Measurements from ENCODE around the gene ATP6V0A1. TPM values are rescaled to one million over a fixed set of nuclear protein-coding genes. Genes with fewer than 3 reads are reported as not detected.

Gene ATP6V0A1
- polyA plus RNA-seq, 1 donor, result 27.6 TPM

DNA sequence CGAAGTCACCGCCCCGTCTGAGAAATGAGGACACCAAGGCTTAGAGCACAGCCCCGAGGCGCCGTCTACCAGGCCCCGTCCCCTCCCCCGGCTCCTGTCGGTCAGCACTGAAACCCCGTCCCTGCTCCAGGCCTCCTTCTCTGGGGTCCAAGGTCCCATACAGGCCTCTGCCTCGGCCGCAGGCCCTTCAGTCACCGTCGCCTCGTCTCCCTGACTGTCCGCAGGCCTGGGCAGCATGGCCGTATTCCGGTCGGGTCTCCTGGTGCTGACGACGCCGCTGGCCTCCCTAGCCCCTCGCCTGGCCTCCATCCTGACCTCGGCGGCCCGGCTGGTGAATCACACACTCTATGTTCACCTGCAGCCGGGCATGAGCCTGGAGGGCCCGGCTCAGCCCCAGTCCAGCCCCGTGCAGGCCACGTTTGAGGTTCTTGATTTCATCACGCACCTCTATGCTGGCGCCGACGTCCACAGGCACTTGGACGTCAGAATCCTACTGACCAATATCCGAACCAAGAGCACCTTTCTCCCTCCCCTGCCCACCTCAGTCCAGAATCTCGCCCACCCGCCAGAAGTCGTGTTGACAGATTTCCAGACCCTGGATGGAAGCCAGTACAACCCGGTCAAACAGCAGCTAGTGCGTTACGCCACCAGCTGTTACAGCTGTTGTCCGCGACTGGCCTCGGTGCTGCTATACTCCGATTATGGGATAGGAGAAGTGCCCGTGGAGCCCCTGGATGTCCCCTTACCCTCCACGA lies 103.9 kb downstream of the ATP6V0A1 start:
- DNase-seq (ENCODE audit: low read depth), result no peak

DNA sequence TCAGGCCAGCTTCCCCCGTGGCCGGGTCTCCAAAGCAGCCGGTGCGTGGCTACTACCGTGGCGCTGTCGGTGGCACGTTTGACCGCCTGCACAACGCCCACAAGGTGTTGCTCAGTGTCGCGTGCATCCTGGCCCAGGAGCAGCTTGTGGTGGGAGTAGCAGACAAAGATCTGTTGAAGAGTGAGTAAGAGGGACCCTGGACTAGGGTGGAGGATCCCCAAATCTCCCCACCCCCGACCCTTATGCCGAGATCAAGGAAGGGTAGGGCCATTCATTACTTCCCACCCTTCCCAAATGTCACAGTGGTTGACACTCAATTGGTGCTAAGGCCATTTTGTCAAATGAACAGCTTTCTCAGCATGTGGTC lies 104.4 kb downstream of the ATP6V0A1 start:
- no peak for DNase-seq (ENCODE audit: low read depth)

DNA sequence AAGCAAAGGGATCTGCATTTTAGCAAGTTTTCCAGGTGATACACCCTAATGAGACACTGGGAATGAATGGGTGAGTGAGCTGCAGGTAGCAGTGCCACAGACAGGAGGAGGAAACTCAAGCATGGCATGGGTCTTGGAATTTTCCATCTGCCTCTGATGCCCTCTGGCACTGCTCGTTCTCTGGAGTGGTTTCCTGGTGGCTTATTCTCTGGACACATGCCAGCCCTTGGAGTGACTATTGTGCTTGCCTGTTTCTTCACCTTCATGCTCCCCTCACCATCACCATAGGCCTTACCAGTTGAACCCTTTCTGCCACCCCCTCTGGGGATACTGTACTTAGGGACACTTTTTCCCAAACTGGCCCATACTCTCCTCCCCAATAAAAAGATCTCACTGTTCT lies 104.9 kb downstream of the ATP6V0A1 start:
- no peak for DNase-seq (ENCODE audit: low read depth)

DNA sequence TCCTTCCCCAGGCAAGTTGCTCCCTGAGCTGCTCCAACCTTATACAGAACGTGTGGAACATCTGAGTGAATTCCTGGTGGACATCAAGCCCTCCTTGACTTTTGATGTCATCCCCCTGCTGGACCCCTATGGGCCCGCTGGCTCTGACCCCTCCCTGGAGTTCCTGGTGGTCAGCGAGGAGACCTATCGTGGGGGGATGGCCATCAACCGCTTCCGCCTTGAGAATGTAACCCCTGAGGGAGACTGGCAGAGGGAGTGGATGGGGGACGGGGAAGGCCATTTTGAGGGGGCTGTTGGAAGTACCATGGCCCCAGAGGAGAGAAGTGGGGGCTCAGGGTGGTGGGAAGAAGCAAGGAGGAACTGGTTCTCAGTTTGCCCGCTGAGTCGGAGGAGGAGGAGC lies 105.3 kb downstream of the ATP6V0A1 start:
- DNase-seq (ENCODE audit: low read depth), result no peak

- no peak for DNase-seq (ENCODE audit: low read depth)
Measured at GRCh38 chr17:42564815-42565522, 106.3 kb downstream of the ATP6V0A1 start.

- DNase-seq (ENCODE audit: low read depth), result no peak
Measured at GRCh38 chr17:42565523-42566214, 107.0 kb downstream of the ATP6V0A1 start.

DNA sequence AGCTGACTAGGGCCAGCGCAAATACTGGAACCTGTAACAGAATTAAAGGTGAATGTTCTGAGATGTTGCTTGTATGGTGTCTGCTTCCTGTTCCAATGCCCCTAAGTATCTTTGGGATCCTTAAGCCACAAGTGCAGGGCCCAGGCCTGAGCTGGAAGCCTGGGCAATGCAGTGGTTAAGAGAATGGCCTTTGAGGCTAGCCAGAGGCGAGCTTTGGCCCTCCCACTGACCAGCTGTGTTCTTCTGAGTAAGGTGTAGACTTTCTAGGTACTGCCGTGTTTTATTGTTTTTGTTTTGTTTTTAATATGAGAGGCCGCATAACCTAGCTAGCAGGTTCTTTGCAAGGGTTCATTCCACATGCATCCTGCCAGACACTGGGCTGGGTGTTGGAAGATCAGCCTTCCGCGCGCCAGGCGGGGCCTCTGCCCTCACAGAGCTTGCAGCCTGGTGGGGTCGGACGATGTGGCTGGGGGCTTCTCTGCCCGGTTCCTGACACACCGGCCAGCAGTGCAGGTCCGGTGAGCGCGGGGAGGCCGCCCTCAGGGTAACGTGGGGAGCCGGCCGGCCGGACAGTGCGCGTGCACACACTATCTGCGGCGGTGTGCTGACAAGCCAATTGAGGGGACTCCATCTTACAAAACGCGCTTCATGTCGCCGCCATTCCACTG lies 107.7 kb downstream of the ATP6V0A1 start:
- DNase-seq (ENCODE audit: low read depth), result no peak

DNA sequence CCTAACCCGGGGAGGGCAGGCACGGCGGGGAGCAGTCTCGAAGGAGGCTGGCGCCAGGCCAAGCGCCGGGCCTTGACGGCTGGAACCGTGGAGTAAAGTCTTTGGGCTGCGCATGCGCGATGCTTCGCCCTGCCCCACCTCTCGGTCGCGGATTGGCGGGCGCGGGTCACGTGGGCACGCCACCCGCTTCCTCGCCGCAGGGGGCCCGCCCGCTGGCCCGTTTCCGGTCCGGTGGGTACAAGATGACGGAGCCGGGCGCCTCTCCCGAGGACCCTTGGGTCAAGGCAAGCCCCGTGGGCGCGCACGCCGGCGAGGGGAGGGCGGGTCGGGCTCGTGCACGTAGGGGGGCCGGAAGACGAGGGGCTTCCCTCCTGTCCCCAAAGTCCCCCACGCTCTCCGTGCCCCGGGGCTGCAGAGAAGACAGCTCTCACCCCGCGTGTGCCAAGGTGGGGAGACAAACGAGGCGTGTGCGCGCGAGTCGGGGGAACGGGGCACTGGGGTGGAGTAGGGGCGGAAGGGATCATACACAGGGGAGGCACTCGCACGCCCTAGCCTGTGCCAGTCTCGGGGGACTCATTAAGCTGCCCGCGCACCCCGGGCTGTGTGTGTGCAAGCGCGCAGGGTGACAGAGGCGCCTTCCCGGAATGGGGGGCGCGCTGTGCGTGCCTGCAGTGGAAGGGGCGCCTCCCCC lies 108.3 kb downstream of the ATP6V0A1 start, which contains the start of gene MLX:
Gene MLX (plus strand): TSS at position 218 of the 691 bp plus-strand sequence. CDS start 25 bp downstream, at position 243.
- peak; percentile 71 for DNase-seq (ENCODE audit: low read depth)

DNA sequence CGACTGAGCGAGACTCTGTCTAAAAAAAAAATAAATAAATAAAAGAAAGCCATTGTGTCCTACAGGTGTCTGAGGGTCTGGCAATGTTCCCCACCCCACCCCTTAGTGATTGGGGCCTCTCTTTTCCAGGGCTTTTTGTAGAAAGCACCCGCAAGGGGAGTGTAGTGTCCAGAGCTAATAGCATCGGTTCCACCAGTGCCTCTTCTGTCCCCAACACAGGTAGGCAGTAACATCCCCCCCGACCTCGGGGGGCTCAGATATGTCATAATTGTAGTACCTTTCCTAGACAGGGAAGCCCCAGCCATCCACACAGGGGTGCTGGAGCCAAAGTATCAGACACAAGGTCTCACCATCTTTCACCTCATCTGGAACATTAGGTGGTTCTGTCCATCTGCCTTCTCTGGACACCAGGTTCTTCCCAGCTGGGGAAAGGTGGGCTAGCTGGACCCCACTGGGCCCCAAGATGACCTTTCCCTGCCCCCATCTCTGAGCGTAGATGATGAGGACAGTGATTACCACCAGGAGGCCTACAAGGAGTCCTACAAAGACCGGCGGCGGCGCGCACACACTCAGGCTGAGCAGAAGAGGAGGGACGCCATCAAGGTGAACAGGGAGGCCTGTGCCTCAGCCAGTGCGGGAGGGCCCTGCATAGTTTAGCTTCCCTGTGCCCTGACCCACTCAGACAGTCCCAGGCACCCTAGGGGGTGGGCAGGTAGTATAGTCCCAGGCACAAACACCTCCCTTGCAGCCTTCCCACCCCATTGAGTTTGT lies 109.8 kb downstream of the ATP6V0A1 start:
- no peak for DNase-seq (ENCODE audit: low read depth)

DNA sequence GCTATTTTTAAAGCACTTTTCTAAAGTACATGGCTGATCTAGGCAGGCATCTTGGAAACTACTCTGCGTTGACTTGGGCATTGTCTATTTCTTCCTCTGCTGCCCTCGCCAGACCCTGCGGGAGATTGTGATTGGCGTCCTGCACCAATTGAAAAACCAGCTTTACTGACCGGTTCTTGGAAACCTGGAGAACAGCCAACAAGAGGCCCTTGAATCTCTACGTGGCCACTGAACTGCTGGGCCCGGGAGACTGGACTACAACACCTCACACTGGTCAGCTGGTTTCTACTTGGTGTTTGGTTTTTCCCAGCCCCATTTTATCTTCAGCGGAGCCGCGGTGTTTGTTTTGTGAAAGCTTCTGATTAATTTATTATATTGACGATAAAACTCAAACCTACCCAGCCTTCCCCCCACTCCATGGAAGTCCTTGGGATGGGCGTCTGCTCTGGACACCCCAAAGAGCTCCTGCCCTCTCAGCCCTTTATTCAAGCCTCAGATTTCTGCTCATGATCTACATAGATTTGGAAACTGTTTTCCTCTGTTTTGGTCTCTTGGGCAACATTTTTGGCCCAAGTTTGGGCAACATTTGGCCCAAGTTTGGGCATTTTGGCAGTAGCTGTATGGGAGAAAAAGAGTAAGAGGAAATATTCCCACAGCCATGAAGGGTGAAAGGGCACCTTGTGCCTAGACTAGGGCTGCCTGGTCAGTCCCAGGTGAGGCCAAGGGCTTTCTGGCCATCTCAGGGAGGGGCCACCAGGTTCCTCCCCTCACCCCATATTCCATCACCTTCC lies 113.0 kb downstream of the ATP6V0A1 start:
- DNase-seq (ENCODE audit: low read depth), result no peak

Other genes starting within 250 kb of the ATP6V0A1 start
- gene STAT5B, start 182.5 kb upstream of the ATP6V0A1 start, polyA plus RNA-seq (ENCODE audit: insufficient read length), result 40.2 TPM
- 15.0 TPM for gene STAT5A, start 170.4 kb upstream of the ATP6V0A1 start, polyA plus RNA-seq (ENCODE audit: insufficient read length)
- 47.6 TPM for gene STAT3, start 70.4 kb upstream of the ATP6V0A1 start, polyA plus RNA-seq (ENCODE audit: insufficient read length)
- gene CAVIN1, start 35.6 kb upstream of the ATP6V0A1 start, polyA plus RNA-seq (ENCODE audit: insufficient read length), result 242 TPM
- 18.7 TPM for gene NAGLU, start 77.4 kb downstream of the ATP6V0A1 start, polyA plus RNA-seq (ENCODE audit: insufficient read length)
- gene HSD17B1, start 94.0 kb downstream of the ATP6V0A1 start, polyA plus RNA-seq (ENCODE audit: insufficient read length), result 2.9 TPM
- gene COASY, start 103.3 kb downstream of the ATP6V0A1 start, polyA plus RNA-seq (ENCODE audit: insufficient read length), result 23.1 TPM
- gene MLX, start 108.2 kb downstream of the ATP6V0A1 start, polyA plus RNA-seq (ENCODE audit: insufficient read length), result 38.2 TPM
- 9.3 TPM for gene PSMC3IP, start 118.9 kb downstream of the ATP6V0A1 start, polyA plus RNA-seq (ENCODE audit: insufficient read length)
- gene RETREG3, start 150.5 kb downstream of the ATP6V0A1 start, polyA plus RNA-seq (ENCODE audit: insufficient read length), result 34.0 TPM
- gene TUBG1, start 150.8 kb downstream of the ATP6V0A1 start, polyA plus RNA-seq (ENCODE audit: insufficient read length), result 33.7 TPM
- gene TUBG2, start 200.4 kb downstream of the ATP6V0A1 start, polyA plus RNA-seq (ENCODE audit: insufficient read length), result 14.7 TPM
- gene PLEKHH3, start 218.1 kb downstream of the ATP6V0A1 start, polyA plus RNA-seq (ENCODE audit: insufficient read length), result 49.6 TPM
- 1.9 TPM for gene CCR10, start 223.0 kb downstream of the ATP6V0A1 start, polyA plus RNA-seq (ENCODE audit: insufficient read length)
- 9.4 TPM for gene CNTNAP1, start 223.7 kb downstream of the ATP6V0A1 start, polyA plus RNA-seq (ENCODE audit: insufficient read length)

Data from forelimb muscle (tissue), 1 donor.